ENCODE data around the gene ERP29.
"Not testable (repeated sequence)": the region's sequence is repeated elsewhere in the genome, so short reads cannot be mapped to it uniquely, and the experiment has no call there.

ERP29 gene

DNA sequence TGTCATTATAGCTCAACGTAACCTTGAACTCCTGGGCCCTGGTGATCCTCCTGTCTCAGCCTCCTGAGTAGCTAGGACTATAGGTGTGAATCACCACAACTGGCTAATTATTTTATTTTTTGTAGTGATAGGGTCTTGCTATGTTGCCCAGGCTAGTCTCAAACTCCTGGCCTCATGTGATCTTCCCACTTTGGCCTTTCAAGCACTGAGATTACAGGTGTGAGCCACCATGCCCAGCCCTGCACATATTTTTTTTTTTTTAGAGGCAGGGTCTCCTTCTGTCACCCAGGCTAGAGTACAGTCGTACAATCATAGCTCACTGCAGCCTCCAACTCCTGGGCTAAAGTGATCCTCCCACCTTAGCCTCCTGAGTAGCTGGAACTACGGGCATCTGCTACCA, 9.2 kb upstream of the ERP29 start:
- DNase-seq = no peak

GRCh38 chr12:112005419-112006395, 7.5 kb upstream of the ERP29 start:
- DNase-seq = peak in 2 of 3 experiments; percentile 11 to 43

DNA sequence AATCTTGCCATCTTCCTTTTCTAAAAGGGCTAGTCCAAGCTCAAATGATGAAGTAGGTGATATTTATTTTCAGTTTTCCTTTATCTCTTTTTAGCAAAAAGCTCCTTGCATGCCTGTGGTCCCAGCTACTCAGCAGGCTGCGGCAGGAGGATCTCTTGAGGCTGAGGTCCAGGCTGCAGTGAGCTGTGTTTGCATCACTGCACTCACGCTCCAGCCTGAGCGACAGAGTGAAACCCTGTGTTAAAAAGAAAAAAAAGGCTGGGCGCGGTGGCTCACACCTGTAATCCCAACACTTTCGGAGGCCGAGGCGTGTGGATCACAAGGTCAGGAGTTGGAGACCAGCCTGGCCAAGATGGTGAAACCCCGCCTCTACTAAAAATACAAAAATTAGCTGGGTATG, 5.3 kb upstream of the ERP29 start:
- no peak for DNase-seq

GRCh38 chr12:112008918-112009317, 4.3 kb upstream of the ERP29 start:
- DNase-seq = no peak

- DNase-seq = not testable (repeated sequence)
These were observed 3.6 kb upstream of the ERP29 start for GRCh38 chr12:112009596-112009995.

- no peak for DNase-seq
These were observed 2.5 kb upstream of the ERP29 start for GRCh38 chr12:112010415-112011344.

GRCh38 chr12:112011685-112012084, 1.5 kb upstream of the ERP29 start:
- no peak for DNase-seq

- peak; percentile 81 to 92 (median 89) for DNase-seq
These were observed 576 bp downstream of the ERP29 start for GRCh38 chr12:112013601-112014402.

- no peak for DNase-seq
These were observed 2.7 kb downstream of the ERP29 start for GRCh38 chr12:112015938-112016337.

DNA sequence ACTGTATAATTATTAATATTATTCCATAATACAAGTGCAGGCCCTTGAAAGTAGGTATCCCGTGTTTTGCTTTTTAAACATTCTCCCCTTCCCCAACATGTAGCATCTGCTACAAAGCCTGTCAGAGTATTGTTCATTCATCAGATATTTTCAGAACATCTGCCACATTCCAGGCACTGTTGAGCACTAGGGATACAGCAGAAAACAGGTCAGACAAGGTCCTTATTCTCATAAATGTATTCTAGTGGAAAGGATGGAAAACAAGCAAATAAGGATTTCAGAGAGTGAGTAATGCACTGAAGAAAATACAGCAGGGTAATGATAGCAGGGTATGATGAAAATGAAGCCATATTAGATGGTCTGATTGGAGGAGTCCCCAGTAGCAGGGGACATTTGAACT, 3.8 kb downstream of the ERP29 start:
- no peak for DNase-seq

GRCh38 chr12:112018571-112019237, 5.5 kb downstream of the ERP29 start:
- DNase-seq = no peak

DNA sequence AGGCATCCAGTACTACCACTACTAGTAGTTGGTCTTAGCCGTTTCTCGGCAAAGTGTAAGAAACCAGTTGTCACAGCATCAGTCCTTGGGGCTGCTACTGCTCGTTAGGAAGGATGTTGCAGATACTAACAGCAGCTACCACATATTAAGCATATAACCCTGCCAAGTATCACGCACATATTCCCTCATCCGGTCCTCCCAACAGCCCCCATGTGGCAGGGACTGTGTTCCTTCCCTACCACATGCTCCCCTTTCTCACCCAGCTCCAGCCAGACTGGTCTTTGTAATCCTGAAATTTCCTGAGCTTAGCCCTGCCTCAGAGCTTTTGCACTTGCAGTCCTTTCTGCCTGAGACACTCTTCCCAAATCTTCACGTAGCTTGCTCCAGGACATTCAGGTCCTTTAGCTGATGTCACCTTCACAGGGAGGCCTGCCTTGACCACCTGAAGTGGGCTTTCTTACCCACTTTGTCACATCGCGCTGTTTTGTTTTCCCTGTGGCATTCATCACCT, 7.8 kb downstream of the ERP29 start:
- DNase-seq = no peak

- DNase-seq = no peak
These were observed 9.2 kb downstream of the ERP29 start for GRCh38 chr12:112022241-112023016.

- DNase-seq = no peak
These were observed 10.7 kb downstream of the ERP29 start for GRCh38 chr12:112023759-112024396.

DNA sequence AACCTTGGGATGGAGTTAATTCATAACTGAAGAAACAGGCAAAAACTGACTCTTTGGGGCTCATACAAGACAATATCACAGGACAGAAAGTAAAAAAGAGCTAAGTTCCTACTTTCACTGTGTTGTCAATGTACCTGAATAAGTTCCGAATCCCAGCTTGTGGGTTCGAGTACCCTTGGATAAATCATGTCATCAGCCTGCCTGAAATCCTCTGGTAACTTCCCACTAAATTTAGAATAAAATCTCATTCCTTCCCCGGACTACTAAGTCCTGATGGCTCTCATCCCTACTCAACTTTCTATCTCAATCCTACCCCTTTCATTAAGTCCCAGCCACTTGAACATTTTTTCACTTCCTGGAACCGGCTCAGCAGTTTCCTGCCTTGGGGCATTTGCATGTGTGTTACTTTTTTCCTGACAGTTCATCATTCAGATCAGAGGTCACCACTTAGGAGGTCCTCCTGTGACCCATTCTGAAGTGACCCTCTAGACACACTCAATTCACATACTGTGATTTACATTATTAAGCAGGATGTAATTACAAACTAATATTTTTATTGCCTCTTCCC, 12.7 kb downstream of the ERP29 start:
- peak in 1 of 3 experiments; percentile 25 for DNase-seq

GRCh38 chr12:112029301-112029700, 16.1 kb downstream of the ERP29 start:
- DNase-seq = no peak

- DNase-seq = no peak
These were observed 18.2 kb downstream of the ERP29 start for GRCh38 chr12:112031472-112031871.

DNA sequence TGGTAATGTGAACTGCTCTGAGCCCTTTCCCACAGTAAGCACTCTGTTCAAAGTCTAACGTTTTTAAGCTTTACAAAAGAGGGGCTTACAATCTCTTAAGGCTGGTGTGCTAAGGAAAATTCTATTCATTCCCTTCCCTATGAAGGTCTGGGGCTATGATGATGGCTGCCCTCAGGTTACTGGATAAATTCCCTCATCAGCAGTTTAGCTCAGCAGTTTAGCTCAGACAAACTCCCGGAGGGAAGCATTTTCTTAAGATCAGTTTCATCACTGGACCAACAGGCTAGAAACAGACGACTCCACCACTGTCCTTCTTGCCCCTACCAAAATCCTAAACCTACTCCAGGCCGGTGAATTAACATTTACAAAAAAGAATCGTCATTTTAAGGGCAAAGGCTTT, 19.1 kb downstream of the ERP29 start:
- no peak for DNase-seq

DNA sequence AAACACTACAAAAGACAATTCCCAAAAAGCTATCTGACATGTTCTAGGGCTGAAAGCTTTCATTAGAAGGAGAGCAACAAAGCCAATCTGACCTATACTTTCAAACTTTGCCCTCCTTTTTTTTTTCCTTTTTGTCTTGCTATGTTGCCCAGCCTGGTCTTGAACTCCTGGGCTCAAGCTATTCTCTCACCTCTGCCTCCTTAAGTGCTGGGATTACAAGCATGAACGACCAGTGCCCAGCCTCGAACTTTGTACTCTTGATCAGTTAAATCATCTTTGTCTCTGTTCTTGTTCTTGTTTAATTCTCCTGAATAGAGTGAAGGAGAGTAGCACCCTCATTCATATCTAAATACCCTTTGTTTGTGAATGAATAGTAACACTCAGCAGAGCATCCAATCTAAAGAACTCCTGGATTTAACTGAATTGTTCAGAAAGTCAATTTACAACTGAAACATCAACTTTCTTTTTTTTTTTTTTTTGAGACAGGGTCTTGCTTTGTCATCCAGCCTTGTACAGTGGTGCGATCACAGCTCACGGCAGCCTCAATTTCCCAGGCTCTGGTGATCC, 22.1 kb downstream of the ERP29 start:
- DNase-seq = no peak

DNA sequence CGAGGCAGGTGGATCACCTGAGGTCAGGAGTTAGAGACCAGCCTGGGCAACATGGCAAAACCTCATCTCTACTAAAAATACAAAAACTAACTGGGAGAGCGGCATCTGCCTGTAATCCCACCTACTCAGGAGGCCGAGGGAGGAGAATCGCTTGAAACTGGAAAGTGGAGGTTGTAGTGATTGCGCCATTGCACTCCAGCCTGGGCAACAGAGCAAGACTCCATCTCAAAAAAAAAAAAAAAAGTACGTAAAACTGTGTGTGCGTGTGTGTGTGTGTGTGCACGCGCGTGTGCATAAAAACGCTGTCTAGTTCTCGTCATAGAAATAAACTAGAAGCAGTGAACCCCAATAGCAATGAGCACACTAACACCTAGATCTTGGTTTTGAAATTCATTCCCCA, 23.4 kb downstream of the ERP29 start:
- not testable (repeated sequence) for DNase-seq

All from NCI-H1417 (cell line).